ENCODE data around the gene TBC1D22A. TPM values are rescaled to one million over a fixed set of nuclear protein-coding genes. Genes with fewer than 3 reads are reported as not detected.

The TBC1D22A gene
- total and polyA plus RNA-seq, 9 of the 15 experiments (the other 6 are each of a cell fraction or from before 2014, with no cell fraction given): 0.20 to 11.5 (median 5.2) TPM

GRCh38 chr22:46727813-46728364 lies 34.6 kb upstream of the TBC1D22A start:
- no TSS peak for BruUV-seq (replicated peaks)
- POLR2A ChIA-PET: interaction anchor here (1.0 kb wide), 1 partner anchor 35 kb away, joined by 3 read pairs; the partner anchor contains the start of gene TBC1D22A
- WGBS (ENCODE audit: insufficient coverage, low coverage, missing lambda C conversion rate): 87% methylated on average over 9 of the region's 19 CpGs
- in situ Hi-C loops (cut with MboI): no loop called here
- H4K20me1 ChIP-seq (replicated peaks; ENCODE audit: control insufficient read depth, insufficient read depth, low read length): no peaks in the 10 kb centered on the region
- H3K79me2 ChIP-seq (ENCODE audit: control insufficient read depth, insufficient read depth, low read length): no peaks in the 10 kb centered on the region
- no peaks in the 10 kb centered on the region for H3K9me1 ChIP-seq (ENCODE audit: control insufficient read depth, insufficient read depth, low read length)
- no peaks in the 10 kb centered on the region for H3K9me3 ChIP-seq (replicated peaks; ENCODE audit: control insufficient read depth, insufficient read depth, low read depth, low read length)
- H2AFZ ChIP-seq (ENCODE audit: low read depth, low read length): no peak overlapping the region
- DNase-seq (ENCODE audit: extremely low read depth in 1 of 4, low spot score in 3 of 4) (no peak), FAIRE-seq (no peak), ATAC-seq (no peak)
- CTCF ChIA-PET (ENCODE audit: low intra/inter-chr PET ratio): interaction anchor here (0.6 kb wide), 1 partner anchor 34 kb away, joined by 7 read pairs; no protein-coding TSS in a partner anchor
- TF ChIP-seq MLX (CRISPR knock-in tag; conservative IDR thresholded peaks at IDR 0.05) (no peak), NR1H2 (CRISPR knock-in tag; IDR thresholded peaks at IDR 0.05) (no peak), THAP7 (CRISPR knock-in tag; IDR thresholded peaks at IDR 0.05) (no peak), SETDB1 (IDR thresholded peaks at IDR 0.05; ENCODE audit: low read length) (no peak), ZBTB43 (CRISPR knock-in tag; IDR thresholded peaks at IDR 0.05) (no peak), CHD2 (IDR thresholded peaks at IDR 0.05; ENCODE audit: low read depth, low read length) (no peak), ZNF695 (CRISPR knock-in tag; IDR thresholded peaks at IDR 0.05) (no peak), ZEB2 (IDR thresholded peaks at IDR 0.05) (no peak), LEF1 (IDR thresholded peaks at IDR 0.05) (no peak), HDAC1 (IDR thresholded peaks at IDR 0.05) (no peak), RNF2 (IDR thresholded peaks at IDR 0.05) (no peak), HCFC1 (IDR thresholded peaks at IDR 0.05; ENCODE audit: low read depth, low read length) (no peak), CBFA2T3 (IDR thresholded peaks at IDR 0.05) (no peak), NFRKB (IDR thresholded peaks at IDR 0.05; ENCODE audit: low read depth) (no peak), KAT7 (CRISPR knock-in tag; IDR thresholded peaks at IDR 0.05; ENCODE audit: borderline replicate concordance) (no peak)
- no peak overlapping the region for H3K4me3 ChIP-seq
- H3K36me3 ChIP-seq (ENCODE audit: control insufficient read depth, insufficient read depth, low read length): 0 out of 3 replicates have a peak, but pooled peaks cover 2% of the 10 kb centered on the region
- no peaks in the 10 kb centered on the region for H3K27me3 ChIP-seq (ENCODE audit: control insufficient read depth in 2 of 2, insufficient read depth in 2 of 2, low read length in 2 of 2)
- no peak overlapping the region for H3K4me2 ChIP-seq (ENCODE audit: insufficient read depth, low read length)
- intact Hi-C loops (cut with micrococcal nuclease): no loop called here
- no peak overlapping the region for H3K9ac ChIP-seq (ENCODE audit: insufficient read depth in 1 of 2, low read depth in 2 of 2, low read length in 2 of 2)
- H3K4me1 ChIP-seq (replicated peaks in 1 of 2; ENCODE audit: control insufficient read depth in 2 of 2, insufficient read depth in 2 of 2, low read length in 2 of 2): peaks cover 0 to 19% of the 10 kb centered on the region in 2 experiments; a peak in 2 of 5 replicates
- no peak overlapping the region for H3K27ac ChIP-seq (ENCODE audit: extremely low read depth, low read depth, low read length)

All from K562 (cell line).